Upper lobe of right lung (tissue), 1 donor: ENCODE data around the gene ZIC4. TPM values are rescaled to one million over a fixed set of nuclear protein-coding genes. Genes with fewer than 3 reads are reported as not detected.

ENCODE experiments used
- ATAC-seq: fragments of 200-7000 bp; cut with Tn5 transposase; one replicate; pipeline ENCODE4 v1.9.1; 2020; ENCODE audit warnings: mild to moderate bottlenecking, moderate library complexity
- DNase-seq: peaks from one replicate; pipeline ENCODE4 v3.0.0-alpha.2; 2020
- H3K27ac ChIP-seq: fragments of 200-600 bp; one replicate; pipeline ENCODE4 v1.8.0; 2022
- H3K27me3 ChIP-seq: fragments of 200-600 bp; one replicate; pipeline ENCODE4 v1.8.0; 2022; ENCODE audit warnings: mild to moderate bottlenecking
- H3K36me3 ChIP-seq: fragments of 200-600 bp; one replicate; pipeline ENCODE4 v1.8.0; 2022
- H3K4me1 ChIP-seq: fragments of 200-600 bp; one replicate; pipeline ENCODE4 v1.8.0; 2022
- H3K4me3 ChIP-seq: fragments of 200-600 bp; one replicate; pipeline ENCODE4 v1.8.0; 2022; ENCODE audit warnings: mild to moderate bottlenecking
- H3K9me3 ChIP-seq: fragments of 200-600 bp; one replicate; pipeline ENCODE4 v1.8.0; 2022
- CTCF ChIP-seq: fragments of 200-600 bp; IDR thresholded peaks from one replicate; pipeline ENCODE4 v1.8.0; 2022; ENCODE audit warnings: antibody characterized with exemption
- intact Hi-C: fragments of 100-400 bp; cut with DNase I; formaldehyde crosslinking; loops from one replicate; pipeline ENCODE4 v1.11.0; 2022
- total RNA-seq: library from RNA; stranded (reverse); fragmentation: NEBNext Ultra II Directional; extraction: Animal tissue kit (Norgen Biotek cat#: 25700); gene quantifications from one replicate; pipeline ENCODE4 v1.2.1, GENCODE V29; 2021
- donor health status: DM: no; HTN: yes; CAD: no; lungs with severe emphysema.

The ZIC4 gene
- total RNA-seq, 1 donor from 2014 or later: not detected

GRCh38 chr3:147388700-147389580 is 17.4 kb downstream of the ZIC4 start:
- Histone ChIP-seq H3K27me3 (peaks cover 100% of the 10 kb centered on the region), H3K4me3 (no peak overlapping the region), H3K27ac (no peak overlapping the region), H3K9me3 (no peaks in the 10 kb centered on the region), H3K36me3 (no peaks in the 10 kb centered on the region), H3K4me1 (peaks cover 12% of the 10 kb centered on the region)
- ATAC-seq (no peak), DNase-seq (no peak)
- TF ChIP-seq CTCF: no peak
- intact Hi-C loops: no loop called here

GRCh38 chr3:147387885-147388699 is 18.3 kb downstream of the ZIC4 start:
- ATAC-seq (no peak), DNase-seq (no peak)
- Histone ChIP-seq H3K9me3 (no peaks in the 10 kb centered on the region), H3K36me3 (no peaks in the 10 kb centered on the region), H3K4me3 (no peak overlapping the region), H3K4me1 (peaks cover 12% of the 10 kb centered on the region), H3K27me3 (peaks cover 100% of the 10 kb centered on the region), H3K27ac (no peak overlapping the region)
- TF ChIP-seq CTCF: no peak
- intact Hi-C loops: no loop called here

- Histone ChIP-seq H3K4me1 (peaks cover 8% of the 10 kb centered on the region), H3K27me3 (peaks cover 100% of the 10 kb centered on the region), H3K27ac (no peak overlapping the region), H3K9me3 (no peaks in the 10 kb centered on the region), H3K36me3 (no peaks in the 10 kb centered on the region), H3K4me3 (no peak overlapping the region)
- no peak for DNase-seq
- no peak for ATAC-seq
- no peak for TF ChIP-seq CTCF
- intact Hi-C loops: no loop called here
Measured at GRCh38 chr3:147387291-147387884, 19.0 kb downstream of the ZIC4 start.

- H3K36me3 ChIP-seq: no peaks in the 10 kb centered on the region
- DNase-seq: no peak
- H3K9me3 ChIP-seq: no peaks in the 10 kb centered on the region
- intact Hi-C loops: no loop called here
- no peak for TF ChIP-seq CTCF
- no peak overlapping the region for H3K4me3 ChIP-seq
- ATAC-seq: no peak
- no peaks in the 10 kb centered on the region for H3K4me1 ChIP-seq
- peaks cover 100% of the 10 kb centered on the region for H3K27me3 ChIP-seq
- H3K27ac ChIP-seq: no peak overlapping the region
Measured at GRCh38 chr3:147385059-147386012, 21.0 kb downstream of the ZIC4 start.
